NCI-H748 (cell line): ENCODE measurements around the gene PTPA.
"Not testable (repeated sequence)": the region's sequence is repeated elsewhere in the genome, so short reads cannot be mapped to it uniquely, and the experiment has no call there.

Experiments
- DNase-seq: peaks from one replicate; lab custom pipeline; 2025; ENCODE audit not compliant: unreplicated experiment; lab: John Stamatoyannopoulos, UW

The PTPA gene

GRCh38 chr9:129151469-129151868 is 40.3 kb downstream of the PTPA start:
- no peak for DNase-seq

GRCh38 chr9:129154866-129155477 is 43.8 kb downstream of the PTPA start:
- no peak for DNase-seq

DNA sequence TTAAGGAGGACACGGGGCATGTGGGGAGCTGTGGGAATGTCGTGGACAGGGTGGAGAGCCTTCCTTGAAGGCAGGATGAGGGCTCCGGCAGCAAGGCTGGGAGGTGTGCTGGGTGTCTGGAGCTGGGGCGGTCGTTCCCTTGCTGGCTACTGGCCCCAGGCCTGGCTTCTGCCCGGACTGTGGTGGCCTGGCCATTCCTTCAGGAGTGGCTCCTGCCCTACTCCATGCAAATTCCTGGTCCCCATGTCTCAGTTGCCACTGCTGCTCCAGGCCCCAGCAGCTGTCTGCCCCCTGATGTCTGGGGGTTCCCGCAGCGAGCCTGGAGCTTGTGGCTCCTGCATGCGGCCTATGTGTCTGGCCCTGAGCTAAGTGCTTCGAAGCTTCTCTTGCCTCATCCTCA is 44.9 kb downstream of the PTPA start:
- DNase-seq: no peak

- no peak for DNase-seq
Observed at GRCh38 chr9:129160712-129161533, 49.7 kb downstream of the PTPA start.

DNA sequence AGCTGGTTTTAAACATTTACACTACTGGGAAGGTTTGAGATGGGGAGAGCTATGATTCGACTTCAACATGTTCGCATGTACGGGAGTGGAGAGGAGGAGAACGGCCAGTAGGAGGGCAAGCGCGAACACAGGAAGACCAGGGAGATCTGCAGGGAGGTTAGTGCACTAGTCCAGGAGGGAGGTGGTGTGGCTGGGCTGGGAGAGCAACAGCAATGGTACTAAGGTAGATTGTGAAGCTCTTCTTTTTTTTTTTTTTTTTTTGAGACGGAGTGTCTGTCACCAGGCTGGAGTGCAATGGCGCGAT is 50.3 kb downstream of the PTPA start:
- DNase-seq: no peak

DNA sequence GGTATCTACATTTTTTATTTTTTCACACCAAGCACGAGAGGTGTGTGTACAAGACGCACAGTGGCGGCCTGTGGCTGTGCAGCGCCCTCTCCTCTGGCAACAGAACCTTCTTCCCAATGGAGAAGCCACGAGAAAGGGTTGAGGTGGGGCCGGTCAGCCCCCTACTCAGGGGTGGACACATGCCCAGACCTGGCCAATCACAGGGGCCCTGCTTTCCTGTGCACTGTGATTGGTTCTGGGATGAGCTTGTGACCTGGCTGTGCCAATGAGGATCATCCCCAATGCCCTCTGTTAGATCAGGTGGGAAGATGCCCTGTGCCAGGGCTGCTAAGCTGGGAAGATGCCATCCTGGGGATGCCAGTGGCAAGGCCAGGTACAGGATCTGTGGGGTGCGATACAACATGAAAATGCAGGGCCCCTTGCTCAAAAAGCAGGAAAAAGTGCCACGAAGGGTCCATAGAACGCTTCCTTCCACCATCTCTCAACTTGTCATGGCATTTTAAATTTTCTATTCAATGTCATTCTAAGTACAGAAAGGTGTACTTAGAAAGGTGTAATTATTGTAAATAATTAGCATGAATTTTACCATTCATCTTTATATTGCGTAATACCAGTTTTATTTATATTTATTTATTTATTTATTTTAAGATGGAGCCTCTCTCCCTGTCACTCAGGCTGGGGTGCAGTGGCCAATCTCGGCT is 51.4 kb downstream of the PTPA start:
- DNase-seq: no peak

- DNase-seq: not testable (repeated sequence)
Observed at GRCh38 chr9:129163198-129163670, 52.0 kb downstream of the PTPA start.

DNA sequence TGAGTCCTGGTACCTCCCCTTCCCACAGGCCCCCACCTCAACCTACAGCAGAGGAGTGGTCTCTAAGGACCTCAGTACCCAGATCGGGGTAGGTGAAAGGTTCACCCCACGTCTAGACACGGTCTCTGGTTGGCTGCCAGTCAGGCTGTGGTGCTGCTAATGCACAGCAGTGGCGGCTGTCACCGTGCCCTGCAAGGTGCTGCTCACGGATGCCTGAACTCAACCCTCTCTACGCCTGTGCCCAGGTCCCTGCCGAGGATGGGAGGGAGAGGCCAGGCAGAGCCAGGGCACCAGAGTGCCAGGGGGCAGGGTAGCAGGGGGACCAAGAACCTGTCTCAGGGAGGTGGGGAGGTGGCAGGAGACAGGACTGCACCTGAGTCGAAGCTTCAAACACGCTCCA is 52.5 kb downstream of the PTPA start:
- DNase-seq: no peak

GRCh38 chr9:129164246-129164930 is 53.2 kb downstream of the PTPA start:
- DNase-seq: no peak

DNA sequence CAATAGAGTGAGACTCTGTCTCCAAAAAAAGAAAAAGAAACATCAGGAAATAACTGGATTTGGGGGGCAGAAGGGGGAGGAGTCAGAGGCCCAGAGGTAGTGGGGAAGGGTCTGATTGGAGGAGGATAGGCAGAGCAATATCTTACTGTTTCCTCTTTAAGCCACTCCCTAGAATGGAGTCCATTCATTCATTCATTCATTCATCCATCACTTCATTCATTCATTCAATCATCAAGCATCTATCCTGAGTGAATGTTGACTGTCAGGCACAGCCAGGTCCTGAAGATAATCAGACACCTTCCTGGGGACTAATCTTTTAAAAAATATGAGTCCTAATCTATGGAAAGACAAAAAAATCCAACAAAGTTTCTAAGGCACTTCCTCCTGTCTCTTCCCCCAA is 54.0 kb downstream of the PTPA start:
- no peak for DNase-seq

DNA sequence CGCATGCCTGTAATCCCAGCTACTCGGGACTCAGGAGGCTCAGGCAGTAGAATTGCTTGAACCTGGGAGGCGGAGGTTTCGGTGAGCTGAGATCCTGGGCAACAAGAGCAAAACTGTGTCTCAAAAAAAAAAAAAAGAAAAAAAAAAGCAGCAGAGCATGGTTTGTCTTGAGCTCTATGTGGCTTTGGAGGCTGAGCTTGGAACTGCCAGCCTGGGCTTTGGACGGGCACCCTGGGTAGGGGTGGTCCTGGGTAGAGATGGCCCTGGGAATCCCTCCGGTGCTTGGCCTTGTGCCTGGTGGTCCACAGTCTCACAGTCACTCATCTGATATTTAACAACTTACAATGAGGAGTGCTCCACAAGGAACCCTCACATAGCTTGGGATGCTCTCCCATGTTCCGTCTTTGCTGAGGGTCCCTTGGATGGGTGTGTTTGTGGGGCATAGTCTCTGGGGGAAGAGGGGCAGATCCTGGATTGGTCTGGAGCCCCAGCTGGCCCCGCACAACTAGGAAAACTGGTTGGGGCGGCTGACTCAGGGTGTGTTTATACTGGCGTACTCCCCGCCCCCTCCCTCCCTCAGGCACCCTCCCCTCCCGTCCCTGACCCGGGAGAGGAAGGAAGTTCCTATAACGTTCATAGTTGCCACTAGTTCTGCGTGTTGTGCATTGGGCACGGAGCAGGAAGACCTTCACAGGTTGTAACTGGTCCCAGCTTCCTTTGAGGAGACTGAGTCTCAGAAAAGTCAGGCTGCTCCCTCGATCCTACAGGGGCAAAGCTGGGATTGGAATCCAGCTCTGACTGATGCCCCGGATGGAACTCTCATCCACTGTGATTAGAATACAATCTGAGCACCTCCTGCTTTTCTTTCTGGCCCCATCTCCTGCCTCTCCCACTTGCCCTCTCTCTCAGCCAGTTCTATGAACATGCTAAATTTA is 55.7 kb downstream of the PTPA start:
- peak; percentile 81 for DNase-seq

DNA sequence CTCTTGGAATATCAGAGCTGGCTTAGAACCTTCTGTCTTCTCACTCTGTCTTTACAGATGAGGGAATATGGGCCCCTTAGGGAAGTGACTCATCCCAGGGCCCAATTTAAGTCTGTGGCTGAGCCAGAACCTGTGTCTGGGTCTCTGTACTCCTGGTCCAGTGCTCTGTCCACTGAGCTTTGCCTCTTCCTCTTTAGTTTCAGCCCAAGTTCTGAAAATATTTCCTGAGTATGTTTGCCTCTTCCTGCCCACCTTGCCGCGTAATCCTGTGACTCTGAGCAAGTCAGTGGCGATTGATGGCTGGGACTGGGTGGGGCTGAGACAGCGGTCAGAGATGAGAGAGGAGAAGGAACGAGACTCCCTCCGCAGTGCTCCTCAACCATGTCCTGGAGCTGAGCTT is 59.0 kb downstream of the PTPA start:
- DNase-seq: no peak

DNA sequence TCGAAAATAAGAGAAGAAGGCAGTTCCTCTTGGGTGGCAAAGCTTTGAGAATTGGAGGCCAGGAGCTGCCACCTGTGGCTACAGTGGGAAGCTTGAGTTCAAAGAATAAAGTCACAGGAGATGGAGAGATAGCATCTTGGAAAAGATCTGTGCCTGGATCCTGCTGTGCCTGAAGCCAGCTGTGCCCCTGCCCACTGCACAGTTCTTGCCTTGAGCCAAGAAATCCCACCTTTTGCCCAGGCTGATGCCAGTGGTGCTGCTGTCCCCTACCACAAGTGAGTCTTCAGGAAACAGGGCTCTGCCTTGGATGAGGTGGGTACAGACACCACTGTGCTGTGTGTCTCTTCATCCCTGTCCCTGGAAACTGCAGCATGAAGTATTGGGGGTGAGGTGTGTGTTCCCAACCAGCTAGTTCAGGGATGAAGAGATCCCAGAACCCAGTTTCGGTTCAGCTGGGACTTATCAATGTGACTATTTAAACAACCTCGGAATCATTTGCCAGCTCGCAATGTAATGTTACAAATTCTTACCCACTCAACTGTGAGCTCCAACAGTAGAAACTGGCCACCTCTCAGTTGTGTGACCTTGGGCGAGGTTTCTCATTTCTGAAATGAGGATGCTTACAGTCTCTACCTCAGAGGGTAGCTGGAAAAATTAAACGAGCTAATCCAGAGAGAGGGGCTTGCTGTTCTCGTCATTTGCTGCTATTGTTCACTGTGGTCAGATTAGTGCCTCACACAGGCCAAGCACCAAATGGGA is 61.0 kb downstream of the PTPA start:
- no peak for DNase-seq

- DNase-seq: no peak
Observed at GRCh38 chr9:129172816-129173215, 61.6 kb downstream of the PTPA start.

DNA sequence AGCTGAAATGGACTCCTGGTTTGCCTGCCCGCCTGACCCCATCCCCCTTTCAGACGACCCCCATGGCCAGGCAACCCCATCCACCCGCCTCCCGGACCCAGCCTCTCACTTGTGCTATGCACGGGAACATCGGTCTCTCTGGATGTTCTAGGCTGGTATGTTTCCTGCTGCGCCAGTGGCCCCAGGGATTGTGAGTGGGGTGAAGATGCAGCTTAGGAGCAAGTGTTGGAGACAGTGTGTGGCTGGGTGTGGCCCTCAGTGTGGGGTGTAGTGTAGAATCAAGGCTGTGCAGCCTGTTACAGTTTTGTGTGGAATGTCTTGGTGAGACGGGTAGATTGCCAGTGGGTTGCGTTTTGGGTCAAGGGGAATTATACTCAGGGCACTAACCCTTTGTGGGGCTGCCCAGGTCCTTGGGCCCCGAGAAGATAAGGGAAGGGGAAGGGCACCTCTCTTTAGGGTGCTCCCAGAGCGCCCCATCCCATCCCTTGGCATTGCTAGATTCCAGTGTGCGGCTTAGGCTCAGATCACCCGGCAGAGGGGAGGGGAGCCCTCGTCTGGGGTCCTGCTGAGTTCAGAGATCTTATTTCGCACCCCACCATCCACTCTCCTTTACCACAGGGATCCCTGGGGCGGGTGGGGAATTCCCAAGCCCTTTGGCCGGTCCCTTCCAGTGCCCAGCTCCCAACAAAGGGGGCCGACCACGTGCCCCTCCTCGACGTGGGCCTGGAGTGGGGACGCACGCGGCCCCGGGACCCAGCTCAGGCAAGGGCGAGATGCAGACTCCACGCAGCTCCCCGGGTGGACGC is 62.3 kb downstream of the PTPA start:
- DNase-seq: no peak

- peak; percentile 91 for DNase-seq
Observed at GRCh38 chr9:129174102-129174723, 63.0 kb downstream of the PTPA start.

DNA sequence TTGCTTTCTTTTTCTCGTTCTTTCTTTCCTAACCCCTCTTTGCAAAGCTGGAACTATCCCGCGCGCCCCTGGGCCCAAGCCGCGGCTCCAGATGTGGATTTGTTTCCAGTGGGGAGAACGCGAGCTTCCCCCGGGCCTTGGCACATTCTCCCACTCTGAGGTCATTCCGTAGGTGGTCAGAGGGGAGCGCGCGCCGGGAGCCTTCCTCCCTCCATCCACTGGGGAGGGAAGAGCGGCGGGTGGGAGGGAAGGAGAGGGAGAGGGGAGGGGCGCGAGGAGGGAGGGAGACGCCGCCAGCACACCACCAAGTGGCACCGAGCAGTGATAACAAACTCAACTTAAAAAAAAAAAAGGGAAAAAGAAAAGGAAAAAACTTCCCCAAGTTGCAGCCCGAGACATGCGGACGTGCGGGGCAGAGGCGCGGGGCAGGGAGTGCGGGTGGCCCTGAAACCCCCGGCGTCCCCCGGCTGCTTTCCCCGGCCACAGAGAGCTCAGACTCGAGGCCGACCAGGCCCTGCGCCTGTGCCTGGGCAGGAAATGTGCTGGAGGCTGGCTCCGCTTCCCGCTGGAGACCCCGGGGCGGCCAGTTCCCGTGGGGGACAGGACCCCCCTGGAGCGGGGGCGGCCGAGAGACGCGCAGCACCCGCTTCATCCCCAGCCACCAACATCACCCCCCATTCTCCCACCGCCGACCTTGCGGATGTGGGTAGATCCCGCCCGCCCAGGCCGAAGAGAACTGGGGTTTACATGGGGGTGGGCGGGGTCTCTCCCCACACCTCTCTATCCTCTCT is 63.7 kb downstream of the PTPA start:
- peak; percentile 71 for DNase-seq

DNA sequence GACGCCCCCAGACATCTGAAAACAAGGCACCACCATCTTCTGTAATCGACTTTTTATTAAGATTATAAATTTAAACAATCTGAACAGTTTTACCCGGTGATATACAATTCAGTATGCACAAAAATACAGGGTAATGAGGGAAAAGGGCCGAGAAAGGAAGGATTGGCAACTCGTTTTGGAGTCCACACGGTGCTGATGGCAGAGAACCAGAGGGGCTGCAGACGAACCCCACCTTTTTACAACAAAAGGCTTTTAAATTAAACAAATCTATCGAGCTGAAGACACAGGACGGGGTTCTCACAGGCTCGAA is 64.3 kb downstream of the PTPA start:
- DNase-seq: no peak
